ENCODE data around the gene ANKS3.

Gene ANKS3

DNA sequence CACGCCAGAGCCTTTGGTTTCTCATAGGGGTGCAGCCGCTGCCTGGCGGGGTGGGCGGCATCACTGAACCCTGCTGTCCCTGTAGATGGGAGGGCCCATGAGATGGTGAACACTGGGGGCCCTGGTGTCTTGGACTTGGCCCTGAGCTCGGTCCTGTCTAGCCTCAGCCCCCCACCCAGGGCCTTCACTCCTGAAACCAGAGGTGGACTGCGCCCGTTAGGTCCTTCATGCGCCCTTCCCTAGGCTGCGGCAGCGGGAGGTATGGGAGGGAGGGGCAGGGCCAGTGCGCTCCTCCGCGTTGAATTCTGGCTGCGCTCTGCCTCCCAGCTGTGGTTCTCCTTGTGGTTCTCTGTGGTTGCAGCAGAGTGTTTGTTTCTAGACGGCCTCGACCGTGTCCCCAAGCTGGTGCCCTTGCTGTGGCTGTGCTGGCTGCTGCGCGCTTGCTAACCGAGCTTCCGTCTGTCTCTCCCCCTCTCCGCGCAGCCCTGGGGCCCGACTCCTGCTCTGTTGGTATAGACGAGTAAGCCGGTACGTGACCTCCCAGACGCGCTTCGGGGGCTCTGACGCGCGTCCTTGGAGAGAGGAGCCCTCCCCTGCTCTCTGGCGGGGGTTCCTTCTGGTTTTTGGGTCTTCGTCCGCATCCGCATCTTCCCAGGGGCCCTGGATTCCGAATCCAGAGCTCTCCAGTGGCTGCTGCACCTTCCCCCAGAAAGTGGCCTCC is 48.1 kb downstream of the ANKS3 start:
- DNase-seq (ENCODE audit: low read depth in 1 of 2, low spot score in 1 of 2) = no peak

DNA sequence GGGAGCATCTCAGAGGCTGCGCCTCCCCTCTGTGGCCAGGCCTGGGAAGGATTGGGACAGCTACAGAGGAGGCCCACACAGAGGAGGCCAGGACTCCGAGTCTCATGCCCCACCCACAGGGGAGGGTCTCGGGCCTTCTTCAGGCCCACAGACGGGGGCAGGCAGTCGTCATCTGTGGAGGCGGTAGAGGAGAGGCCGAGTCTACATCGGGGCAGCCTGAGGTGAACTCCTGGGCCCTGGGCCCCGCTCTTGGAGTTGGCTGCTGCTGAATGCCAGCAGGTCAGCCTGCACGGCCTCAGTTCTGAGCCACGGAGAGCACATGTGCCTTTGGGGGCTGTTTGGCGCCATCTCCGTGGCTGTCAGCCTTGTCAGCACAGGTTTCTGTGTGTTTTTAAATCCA is 48.8 kb downstream of the ANKS3 start:
- DNase-seq (ENCODE audit: low read depth in 1 of 2, low spot score in 1 of 2) = no peak

DNA sequence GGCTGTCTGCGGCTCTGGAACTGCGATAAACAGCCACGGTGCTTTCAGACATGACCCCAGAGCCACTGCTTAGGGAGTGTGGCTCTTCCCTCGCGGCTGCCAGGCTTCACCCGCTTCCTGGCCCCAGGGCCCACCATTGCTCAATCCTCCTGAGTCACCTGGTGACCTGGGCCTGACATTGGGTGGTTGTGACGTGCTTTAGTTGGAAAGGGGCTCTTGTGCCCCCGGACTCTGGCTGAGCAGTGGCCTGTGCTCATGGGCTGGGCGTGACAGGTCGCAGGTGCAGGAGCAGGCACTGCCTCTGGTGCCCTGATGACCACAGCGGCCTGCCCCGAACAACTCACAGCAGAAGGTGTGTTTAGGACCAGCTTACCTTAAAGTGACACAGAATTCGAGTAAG is 49.3 kb downstream of the ANKS3 start:
- DNase-seq (ENCODE audit: low read depth in 1 of 2, low spot score in 1 of 2) = no peak

DNA sequence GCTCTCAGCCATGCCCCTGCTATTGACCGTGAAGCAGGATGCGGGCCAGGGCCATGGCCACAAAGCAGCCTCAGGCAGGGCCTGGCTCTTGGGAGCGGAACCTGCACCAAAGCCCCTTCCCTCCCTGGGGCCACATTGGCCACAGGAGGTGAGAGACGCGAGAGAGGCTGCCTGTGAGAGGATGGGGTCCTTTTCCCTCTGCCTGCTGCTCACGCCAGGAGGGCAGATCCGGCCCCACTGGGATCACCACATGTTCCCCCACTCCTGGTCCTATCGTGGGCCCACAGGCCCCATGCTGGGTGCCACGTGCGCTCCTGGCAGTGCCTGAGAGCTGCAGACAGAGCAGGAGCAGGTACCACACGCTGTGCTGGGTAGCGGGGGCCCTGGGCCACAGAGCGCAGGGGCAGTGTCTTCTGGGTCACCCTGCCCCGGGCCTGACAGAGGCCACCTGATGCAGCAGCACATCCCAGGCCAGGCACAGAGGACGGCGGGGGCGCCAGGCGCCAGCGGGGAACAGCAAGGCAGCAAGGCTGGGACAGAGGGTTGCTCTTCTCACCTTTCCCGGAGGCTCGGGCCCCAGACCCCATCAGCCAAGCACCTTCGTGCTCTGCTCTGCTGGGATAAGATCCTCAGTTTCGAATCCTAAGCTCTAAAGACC is 49.9 kb downstream of the ANKS3 start:
- no peak for DNase-seq (ENCODE audit: low read depth in 1 of 2, low spot score in 1 of 2)

DNA sequence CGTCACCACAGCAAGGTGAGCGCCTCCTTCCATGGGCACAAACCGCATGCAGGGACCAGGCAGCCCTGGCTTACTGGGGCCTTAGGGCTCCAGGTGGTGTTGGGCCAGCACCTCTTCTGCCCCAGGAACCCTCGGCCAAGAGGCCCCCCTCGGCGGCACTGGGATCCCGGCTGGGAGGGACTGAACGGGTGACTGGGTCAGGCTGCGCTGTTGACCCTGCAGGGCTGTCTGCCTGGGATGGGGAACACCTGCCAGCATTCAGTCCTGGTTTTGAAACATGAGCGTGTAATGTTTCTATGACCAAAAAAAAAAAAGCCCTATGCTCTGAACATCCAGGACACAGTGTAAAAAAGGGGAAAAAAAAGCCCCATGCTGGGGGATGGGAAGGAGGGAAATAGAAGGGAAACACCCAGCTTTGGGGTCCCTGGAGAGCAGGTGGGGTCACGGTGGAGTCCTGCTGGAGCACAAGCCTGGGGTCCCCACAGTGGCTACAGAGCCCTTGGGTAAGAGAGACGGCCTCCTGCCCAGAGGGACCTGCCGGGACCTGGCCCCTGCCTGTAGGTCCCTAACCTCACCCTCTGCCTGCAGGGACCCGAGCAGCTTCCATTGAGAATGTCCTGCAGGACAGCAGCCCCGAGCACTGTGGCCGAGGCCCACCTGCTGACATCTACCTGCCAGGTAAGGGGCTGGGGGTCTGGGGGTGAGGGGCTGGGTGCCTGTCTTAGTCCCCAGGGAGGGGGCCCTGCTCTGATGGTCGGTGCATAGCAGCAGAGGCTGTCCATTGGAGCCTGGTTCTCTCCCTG is 50.6 kb downstream of the ANKS3 start:
- DNase-seq (ENCODE audit: low read depth in 1 of 2, low spot score in 1 of 2) = no peak

DNA sequence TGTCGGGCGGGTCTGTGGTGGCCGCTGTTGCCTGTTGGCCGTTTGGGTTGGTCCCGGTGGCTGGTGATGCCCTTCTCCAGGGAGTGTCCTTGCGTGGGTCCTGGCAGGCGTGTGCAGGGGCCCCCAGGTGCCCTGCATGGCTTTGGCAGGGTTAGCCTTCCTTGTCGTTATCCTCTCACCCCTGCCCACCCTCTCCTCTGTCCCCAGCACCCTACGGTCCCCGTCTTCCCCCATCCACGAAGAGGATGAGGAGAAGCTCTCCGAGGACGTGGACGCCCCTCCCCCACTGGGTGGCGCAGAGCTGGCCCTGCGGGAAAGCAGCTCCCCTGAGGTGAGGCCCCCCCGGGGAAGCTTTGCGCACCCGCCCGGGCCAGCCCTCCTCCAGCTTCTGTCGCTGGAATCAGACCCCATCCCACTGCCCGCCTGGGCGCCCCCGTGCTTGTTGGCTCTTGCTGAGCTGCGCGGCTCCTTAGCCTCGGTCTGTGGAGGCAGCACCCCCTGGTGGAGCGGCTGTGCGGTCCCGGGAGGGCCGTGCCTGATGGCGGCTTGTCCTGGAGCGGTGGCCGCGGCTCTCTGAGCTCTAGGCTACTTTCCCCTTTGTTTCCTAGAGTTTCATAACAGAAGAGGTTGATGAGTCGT is 51.3 kb downstream of the ANKS3 start:
- DNase-seq (ENCODE audit: low read depth in 1 of 2, low spot score in 1 of 2) = no peak

DNA sequence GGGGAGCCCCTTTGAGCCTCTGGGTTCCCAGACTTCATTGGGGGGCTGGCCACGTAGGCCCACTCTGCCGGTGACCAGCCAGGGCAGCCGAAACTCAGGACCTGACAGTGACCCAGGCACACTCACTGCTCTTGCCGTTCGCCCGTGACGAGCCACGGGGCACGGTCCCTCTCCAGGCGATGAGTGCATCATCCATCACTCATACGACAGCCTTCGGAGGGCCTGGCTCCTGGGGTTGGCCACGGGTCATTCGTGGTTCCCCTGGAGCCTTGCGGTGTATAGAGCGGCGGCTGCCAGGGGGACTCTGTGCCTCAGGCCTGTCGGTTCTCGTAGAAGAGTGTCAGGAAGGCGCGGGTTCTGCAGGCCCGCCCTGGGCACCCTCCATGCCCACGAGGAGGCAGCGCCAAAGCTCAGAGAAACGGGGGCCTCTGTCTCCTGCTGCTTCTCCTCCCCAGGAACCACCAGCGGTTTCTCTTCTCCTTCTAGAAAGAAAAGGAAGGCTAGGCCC is 51.9 kb downstream of the ANKS3 start:
- DNase-seq (ENCODE audit: low read depth in 1 of 2, low spot score in 1 of 2) = no peak

- DNase-seq (ENCODE audit: low read depth in 1 of 2, low spot score in 1 of 2) = no peak
Measured at GRCh38 chr16:4681471-4682083, 52.5 kb downstream of the ANKS3 start.

DNA sequence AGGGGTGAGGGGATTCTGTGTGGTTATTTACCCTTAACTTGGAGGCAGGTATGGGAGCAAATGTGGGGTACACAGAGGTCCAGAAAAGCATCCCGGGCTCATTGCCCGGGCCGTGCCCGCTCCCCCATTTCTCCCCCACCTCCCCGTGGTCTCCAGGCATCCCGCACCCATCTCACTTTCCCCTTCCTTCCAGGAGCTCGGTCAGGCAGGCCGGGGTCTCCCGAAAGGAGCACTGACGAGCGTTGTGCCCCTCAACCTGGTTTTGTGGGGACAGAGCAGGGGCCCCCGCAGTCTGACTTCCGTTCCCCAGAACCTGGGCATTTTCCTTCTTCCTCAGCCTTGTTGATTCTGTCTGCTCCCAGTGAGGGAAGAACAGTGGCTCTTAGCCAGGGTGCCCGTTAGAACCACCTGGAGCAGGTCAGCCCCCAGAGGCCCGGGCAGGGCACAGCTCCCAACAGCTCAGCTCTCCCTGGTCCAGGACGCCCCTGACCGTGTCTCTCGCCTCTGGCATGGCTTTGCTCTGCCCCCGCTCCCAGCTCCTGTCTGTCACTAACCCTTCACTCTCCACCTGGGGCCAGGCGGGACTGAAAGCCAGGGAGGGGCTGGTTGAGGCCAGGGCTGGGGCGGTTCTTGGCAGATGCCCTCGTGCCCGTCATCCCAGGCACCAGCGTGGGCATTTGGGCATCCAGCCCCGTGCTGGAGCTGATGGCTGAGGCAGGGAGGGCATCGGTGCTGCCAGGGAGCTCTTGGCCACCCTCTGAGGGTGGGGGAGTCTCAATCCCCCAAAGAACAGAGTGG is 53.2 kb downstream of the ANKS3 start:
- DNase-seq (ENCODE audit: low read depth in 1 of 2, low spot score in 1 of 2) = no peak

- DNase-seq (ENCODE audit: low read depth in 1 of 2, low spot score in 1 of 2) = no peak
Measured at GRCh38 chr16:4679850-4680636, 54.0 kb downstream of the ANKS3 start.

DNA sequence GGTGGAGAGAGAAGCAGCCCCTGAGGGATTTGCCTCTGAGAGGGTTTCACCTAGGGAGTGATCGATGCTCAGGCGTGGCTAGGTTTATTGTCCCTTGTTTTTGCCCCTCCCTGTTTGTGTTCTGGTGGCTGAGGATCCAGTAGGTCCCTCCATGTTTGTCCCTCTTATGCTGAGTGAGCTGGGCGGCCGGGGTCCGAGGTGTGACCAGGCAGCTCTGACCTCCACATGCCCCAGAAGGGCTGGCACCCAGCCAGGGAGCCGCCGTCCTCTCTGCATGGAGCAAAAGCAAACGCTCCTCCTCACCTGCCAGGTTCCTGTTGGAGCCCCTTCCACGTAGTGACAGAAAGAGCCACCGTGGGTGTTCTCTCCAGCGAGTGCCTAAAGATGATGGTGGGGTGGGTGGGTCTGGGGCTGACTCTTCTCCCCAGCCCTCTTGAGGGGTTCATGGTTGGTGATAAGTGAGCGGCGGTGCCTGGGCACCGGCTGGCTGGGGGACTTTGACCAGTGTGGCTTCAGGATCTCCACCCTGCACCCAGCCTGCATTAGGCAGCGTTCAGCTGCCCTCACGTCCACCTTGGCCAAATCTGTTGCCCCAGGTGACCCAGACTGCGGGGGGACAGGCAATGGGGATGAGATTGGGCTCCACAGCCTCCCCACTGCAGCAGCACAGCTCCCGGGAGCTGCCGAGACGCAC is 54.8 kb downstream of the ANKS3 start:
- DNase-seq (ENCODE audit: low read depth in 1 of 2, low spot score in 1 of 2) = no peak

DNA sequence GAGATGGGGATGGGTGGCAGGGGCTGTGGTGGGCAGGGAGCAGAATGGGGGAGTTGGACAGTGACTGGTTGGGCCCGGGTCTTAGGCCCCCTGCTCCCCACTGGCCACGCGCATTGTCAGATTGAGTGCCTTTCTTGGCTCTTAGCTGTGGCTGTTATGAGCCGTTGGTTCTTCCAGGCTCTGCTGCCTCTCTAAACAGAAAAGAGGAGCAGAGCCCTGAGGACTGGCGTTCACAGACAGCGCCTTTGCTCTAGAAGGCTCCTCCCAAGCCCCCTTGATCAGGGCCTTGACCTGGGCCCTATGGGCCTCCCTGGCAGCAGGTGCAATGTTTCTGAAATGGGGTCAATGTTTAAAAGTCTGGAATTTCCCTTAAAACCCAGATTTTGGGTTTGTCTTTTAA is 55.5 kb downstream of the ANKS3 start:
- no peak for DNase-seq (ENCODE audit: low read depth in 1 of 2, low spot score in 1 of 2)

- DNase-seq (ENCODE audit: low read depth in 1 of 2, low spot score in 1 of 2) = no peak
Measured at GRCh38 chr16:4677994-4678393, 56.1 kb downstream of the ANKS3 start.

GRCh38 chr16:4677390-4677789 is 56.7 kb downstream of the ANKS3 start:
- no peak for DNase-seq (ENCODE audit: low read depth in 1 of 2, low spot score in 1 of 2)

- DNase-seq (ENCODE audit: low read depth in 1 of 2, low spot score in 1 of 2) = no peak
Measured at GRCh38 chr16:4676831-4677230, 57.2 kb downstream of the ANKS3 start.

GRCh38 chr16:4675864-4676786 is 57.9 kb downstream of the ANKS3 start:
- no peak for DNase-seq (ENCODE audit: low read depth in 1 of 2, low spot score in 1 of 2)

GRCh38 chr16:4674926-4675530 is 59.0 kb downstream of the ANKS3 start:
- DNase-seq (ENCODE audit: low read depth in 1 of 2, low spot score in 1 of 2) = no peak

Measured in activated CD4-positive, alpha-beta T cell treated with anti-CD3 and anti-CD28 coated beads, Interleukin-2, amount 50 U/mL, for 24 hours (primary cell).